HepG2 (cell line): ENCODE results near the gene SSPN. TPM values are rescaled to one million over a fixed set of nuclear protein-coding genes. Genes with fewer than 3 reads are reported as not detected.

Experiments
- CSRNP2 ChIP-seq: sonication (generic); formaldehyde crosslinking; conservative IDR thresholded peaks from 2 replicates; pipeline ENCODE4 v1.8.0; 2022; ENCODE audit warnings: low read depth, missing genetic modification reagents
- GATA4 ChIP-seq: sonication (generic); IDR thresholded peaks from 2 replicates; pipeline ENCODE4 v1.6.1; 2016; ENCODE audit warnings: antibody characterized with exemption, low read depth, borderline replicate concordance
- ISX ChIP-seq: sonication (generic); formaldehyde crosslinking; conservative IDR thresholded peaks from 2 replicates; pipeline ENCODE4 v1.5.0; 2020; ENCODE audit warnings: missing genetic modification reagents
- KMT2B ChIP-seq: IDR thresholded peaks from 2 replicates; pipeline ENCODE4 v1.6.1; 2016; ENCODE audit warnings: missing genetic modification reagents, missing compliant biosample characterization
- MAZ ChIP-seq, 2 experiments: sonication (generic) in 1 of 2; formaldehyde crosslinking in 1 of 2; IDR thresholded peaks; 2 replicates each; pipeline versions ENCODE4 v1.5.0 to v1.6.1; 2012 to 2020; ENCODE audit warnings: low read depth in 2 of 2, mild to moderate bottlenecking in 2 of 2, borderline replicate concordance in 1 of 2, improper control_type of control experiment in 1 of 2, low read length in 1 of 2, missing genetic modification reagents in 1 of 2, moderate library complexity in 1 of 2
- REPIN1 ChIP-seq: sonication (generic); formaldehyde crosslinking; IDR thresholded peaks from 2 replicates; pipeline ENCODE4 v1.8.0; 2022; ENCODE audit warnings: missing genetic modification reagents, low read depth, mild to moderate bottlenecking, borderline replicate concordance
- RXRA ChIP-seq: sonication (generic); formaldehyde crosslinking; IDR thresholded peaks from 2 replicates; pipeline ENCODE4 v1.5.1; 2020; ENCODE audit warnings: missing genetic modification reagents
- SATB2 ChIP-seq: sonication (generic); formaldehyde crosslinking; IDR thresholded peaks from 2 replicates; pipeline ENCODE4 v1.5.0; 2020; ENCODE audit warnings: missing genetic modification reagents
- TCF12 ChIP-seq, 2 experiments: fragments of 450-650 bp in 1 of 2; sonication (generic) in 1 of 2; formaldehyde crosslinking in 1 of 2; IDR thresholded peaks; 2 replicates each; pipeline versions ENCODE4 v1.6.1 to v1.8.0; 2017 to 2022; ENCODE audit warnings: antibody characterized with exemption in 1 of 2, mild to moderate bottlenecking in 1 of 2, missing genetic modification reagents in 1 of 2, moderate library complexity in 1 of 2
- ZBTB40 ChIP-seq, 2 experiments: fragments of 450-650 bp in 1 of 2; sonication (generic) in 1 of 2; formaldehyde crosslinking in 1 of 2; IDR thresholded peaks; 2 replicates each; pipeline versions ENCODE4 v1.6.1 to v1.8.0; 2016 to 2022; ENCODE audit warnings: antibody characterized with exemption in 1 of 2, mild to moderate bottlenecking in 1 of 2, missing genetic modification reagents in 1 of 2
- ZNF343 ChIP-seq: sonication (generic); formaldehyde crosslinking; IDR thresholded peaks from 2 replicates; pipeline ENCODE4 v1.4.0; 2020; ENCODE audit warnings: mild to moderate bottlenecking, missing genetic modification reagents
- ZNF746 ChIP-seq: sonication (generic); formaldehyde crosslinking; IDR thresholded peaks from 2 replicates; pipeline ENCODE4 v1.8.0; 2022; ENCODE audit warnings: mild to moderate bottlenecking, missing genetic modification reagents
- ZNF788 ChIP-seq: sonication (generic); formaldehyde crosslinking; IDR thresholded peaks from 2 replicates; pipeline ENCODE4 v1.5.0; 2020; ENCODE audit warnings: mild to moderate bottlenecking, missing genetic modification reagents, borderline replicate concordance
- ZZZ3 ChIP-seq: sonication (generic); formaldehyde crosslinking; IDR thresholded peaks from 2 replicates; pipeline ENCODE4 v1.4.0; 2020; ENCODE audit warnings: missing genetic modification reagents, mild to moderate bottlenecking, borderline replicate concordance
- polyA plus RNA-seq, 8 experiments: library from polyadenylated mRNA; depleted of rRNA in 3 of 8; stranded (reverse) in 7 of 8; unstranded in 1 of 8; fragments of >200 nt; fragmentation: Illumina TruSeq in 4 of 8; extraction: Trizol in 4 of 8; gene quantifications; 2 replicates each; pipeline versions ENCODE4 v1.2.1 to v1.2.3, GENCODE V29; 2011 to 2016; ENCODE audit warnings: low read depth in 4 of 8, missing spikeins in 1 of 8, mixed read lengths in 1 of 8; ENCODE audit not compliant: insufficient read depth in 1 of 8
- total RNA-seq, 5 experiments: library from RNA; depleted of rRNA; stranded (reverse); fragments of >200 nt; fragmentation: Illumina TruSeq; extraction: Trizol; gene quantifications; 2 replicates each; pipeline ENCODE4 v1.2.3, GENCODE V29; 2016; ENCODE audit warnings: low read depth in 1 of 5

Gene SSPN
- total and polyA plus RNA-seq, 2 of the 13 experiments (the other 11 are each of a cell fraction or from before 2014, with no cell fraction given) = not detected

GRCh38 chr12:26274441-26275312, 79.3 kb downstream of the SSPN start (continued):
- TF ChIP-seq REPIN1 (0 out of 2 replicates have a peak, but pooled peaks have one; percentile 20), ZZZ3 (no peak; the same call in 1 of the 2 replicates), ZNF343 (CRISPR knock-in tag) (no peak), ZNF788 (CRISPR knock-in tag) (peak; percentile 47; the same call in 1 of the 2 replicates), SATB2 (CRISPR knock-in tag) (no peak), TCF12 (IDR thresholded peaks at IDR 0.05) (no peak), TCF12 (CRISPR knock-in tag; IDR thresholded peaks at IDR 0.05) (no peak), GATA4 (no peak), RXRA (CRISPR knock-in tag) (peak; percentile 78), ISX (no peak), ZNF746 (CRISPR knock-in tag) (no peak), CSRNP2 (no peak), ZBTB40 (IDR thresholded peaks at IDR 0.05) (no peak), ZBTB40 (CRISPR knock-in tag; IDR thresholded peaks at IDR 0.05) (peak; percentile 24; the same call in 1 of the 2 replicates), MAZ (IDR thresholded peaks at IDR 0.05; ENCODE audit: borderline replicate concordance, low read depth, low read length) (no peak; the same call in 1 of the 2 replicates), MAZ (CRISPR knock-in tag; IDR thresholded peaks at IDR 0.05; ENCODE audit: low read depth) (no peak), KMT2B (CRISPR knock-in tag) (peak; percentile 20; the same call in 1 of the 2 replicates)
